Omental fat pad (tissue), 4 donors: Measurements from ENCODE around the gene PCBD2. TPM values are rescaled to one million over a fixed set of nuclear protein-coding genes. Genes with fewer than 3 reads are reported as not detected.

Experiments used
- ATAC-seq: fragments of 150-250 bp; one replicate; pipeline ENCODE4 v1.9.1; 2016; ENCODE audit warnings: mild to moderate bottlenecking, moderate library complexity; ENCODE audit not compliant: low FRiP score
- DNase-seq: peaks from one replicate; pipeline ENCODE4 v3.0.0-alpha.2; 2019; ENCODE audit warnings: low spot score
- CTCF ChIP-seq, 3 donors: fragments of 450-650 bp; IDR thresholded peaks; one replicate each; pipeline ENCODE4 v1.5.1; 2016 to 2017; ENCODE audit warnings: antibody characterized with exemption in 3 of 3, mild to moderate bottlenecking in 3 of 3, moderate library complexity in 2 of 3
- total RNA-seq, 4 donors: library from RNA; depleted of rRNA; stranded (reverse); fragments of >200 nt; gene quantifications; one replicate each; pipeline ENCODE4 v1.1.0, GENCODE V29; 2016

PCBD2 gene
- total RNA-seq, 4 donors from 2014 or later: 5.4 to 10.3 (median 7.3) TPM

DNA sequence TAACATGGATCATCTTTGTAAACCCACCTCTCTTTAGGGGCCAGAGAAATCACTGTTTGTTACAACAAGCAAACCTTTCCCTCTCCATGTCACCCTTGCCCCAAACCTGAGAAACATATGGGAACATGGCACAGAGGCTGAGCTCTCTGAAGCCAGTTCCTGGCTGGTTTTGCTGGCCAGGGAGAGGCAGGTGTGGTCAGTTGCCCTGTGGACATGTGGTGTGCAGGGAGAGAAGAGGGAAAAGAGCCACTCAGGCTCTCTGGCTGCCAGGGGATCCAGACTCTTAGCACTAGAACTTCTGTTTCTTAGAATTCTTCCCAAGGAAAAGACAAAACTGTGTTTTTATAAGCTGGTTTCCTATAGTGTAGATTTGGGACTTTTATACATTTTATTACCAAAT is 58.2 kb downstream of the PCBD2 start:
- no peak for ATAC-seq
- no peak for DNase-seq
- no peak for TF ChIP-seq CTCF (IDR thresholded peaks at IDR 0.05)

DNA sequence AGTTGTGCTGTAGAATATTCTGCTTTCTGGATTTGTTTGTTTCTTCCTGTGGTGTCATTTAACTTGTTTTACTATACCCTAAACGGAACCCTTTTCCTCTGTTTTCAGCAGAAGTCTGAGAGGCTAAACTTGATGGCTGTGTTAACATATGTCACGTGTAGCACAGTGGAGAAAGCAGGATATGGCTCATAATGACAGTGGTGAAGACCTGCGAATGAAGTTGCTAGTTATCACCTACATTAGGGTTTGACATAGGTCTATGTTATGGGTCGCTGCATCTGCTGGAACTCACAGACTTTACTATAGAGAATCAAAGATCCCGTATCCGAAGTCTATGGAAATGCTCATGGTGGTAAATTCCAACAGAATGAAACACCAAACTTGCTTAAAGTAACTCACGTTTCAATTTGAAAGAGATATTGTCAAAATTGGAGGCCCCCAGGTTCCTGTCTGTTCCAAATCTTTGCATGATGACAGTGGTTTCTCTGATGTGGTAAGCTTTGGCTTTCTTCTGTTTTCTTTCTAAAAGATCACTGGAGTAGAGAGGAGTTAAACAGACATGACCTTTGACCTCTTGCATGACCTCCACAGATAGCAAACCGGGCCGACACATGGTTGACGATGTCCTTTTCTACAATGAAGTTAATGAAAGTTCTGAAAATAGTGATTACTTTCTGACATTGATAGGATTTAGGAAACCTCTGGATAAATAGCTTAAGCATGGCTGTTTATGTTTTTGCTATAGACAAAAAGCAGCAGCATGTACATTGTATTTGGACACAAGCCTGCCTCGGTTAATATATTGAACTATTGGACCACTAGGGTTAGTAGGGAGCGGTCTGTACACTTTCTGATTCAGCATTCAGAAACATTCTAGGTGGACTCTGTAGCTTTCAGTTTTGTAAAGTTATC is 59.7 kb downstream of the PCBD2 start:
- ATAC-seq (no peak), DNase-seq (no peak)
- TF ChIP-seq CTCF (IDR thresholded peaks at IDR 0.05): no peak

DNA sequence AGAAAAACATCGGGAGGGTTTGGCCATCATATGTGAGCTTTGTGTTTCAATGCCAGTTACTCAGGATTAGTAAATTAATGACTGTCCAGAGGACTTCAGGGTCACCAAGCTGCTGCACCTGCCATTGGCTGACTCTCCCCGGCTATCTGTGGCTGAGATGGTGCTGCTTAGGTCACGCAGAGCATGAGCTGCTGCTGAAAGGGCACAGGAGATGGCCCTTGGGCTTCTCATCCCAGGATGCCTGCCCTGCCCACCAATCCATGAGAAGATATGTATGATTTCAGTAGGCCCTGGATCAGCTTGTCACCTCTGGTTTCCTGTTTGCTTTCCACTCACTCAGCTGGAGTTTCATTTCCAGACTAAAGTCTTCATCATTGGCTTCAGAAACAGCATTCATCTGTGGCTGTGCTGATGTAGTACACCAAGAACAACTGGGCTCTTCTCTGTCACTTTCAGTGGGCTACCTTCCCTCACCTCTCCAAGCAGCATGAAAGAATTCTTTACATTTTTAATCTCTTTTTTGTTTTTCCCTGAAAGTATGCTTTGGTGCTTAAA is 60.4 kb downstream of the PCBD2 start:
- no peak for TF ChIP-seq CTCF (IDR thresholded peaks at IDR 0.05)
- DNase-seq (no peak), ATAC-seq (no peak)

DNA sequence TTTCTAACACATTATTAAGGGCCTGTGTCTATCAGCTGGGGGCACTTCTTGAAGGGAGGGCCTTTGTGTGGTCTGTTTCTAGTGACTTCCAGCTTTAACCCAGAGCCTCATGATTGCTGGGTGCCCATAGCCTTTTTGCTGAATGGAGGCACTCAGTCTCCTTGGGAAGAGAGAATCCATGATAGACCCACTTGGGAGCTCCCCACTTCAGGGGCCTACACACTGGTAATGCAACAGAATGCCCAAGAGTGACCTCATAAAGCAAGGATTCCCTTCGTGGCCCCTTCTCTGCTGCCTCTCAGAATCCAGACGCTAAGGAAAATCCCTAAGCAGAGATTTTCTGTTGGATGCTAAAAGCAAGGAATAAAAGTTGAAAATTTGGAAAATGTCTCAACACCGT is 62.7 kb downstream of the PCBD2 start, which contains the start of gene CATSPER3:
Gene CATSPER3, plus strand, starts transcription at position 301 of the 400 bp plus-strand sequence. Its CDS starts 85 bp downstream, at position 386.
- DNase-seq (no peak), ATAC-seq (no peak)
- TF ChIP-seq CTCF (IDR thresholded peaks at IDR 0.05): no peak

- no peak for TF ChIP-seq CTCF (IDR thresholded peaks at IDR 0.05)
- ATAC-seq: no peak
- DNase-seq: no peak
Observed at GRCh38 chr5:134968055-134968454, 63.1 kb downstream of the PCBD2 start.

DNA sequence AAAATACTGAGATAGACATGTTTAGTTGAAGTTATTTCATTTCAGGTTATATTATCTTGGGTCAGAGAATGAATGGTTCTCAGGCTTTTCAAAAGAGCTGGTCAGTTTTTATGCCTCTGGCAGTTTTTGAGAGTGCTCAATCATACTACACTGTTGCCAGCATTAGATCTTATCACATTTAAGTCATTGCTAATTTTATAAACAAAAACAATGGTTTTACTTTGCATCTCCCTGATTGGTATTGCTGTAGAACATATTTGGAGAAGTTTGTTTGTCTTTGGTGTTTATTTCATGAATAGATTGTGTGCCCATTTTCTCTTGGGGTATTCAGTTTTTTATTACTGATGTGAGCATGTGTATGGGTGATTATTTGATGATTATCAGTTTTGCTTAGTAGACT is 64.2 kb downstream of the PCBD2 start:
- no peak for TF ChIP-seq CTCF (IDR thresholded peaks at IDR 0.05)
- DNase-seq (no peak), ATAC-seq (no peak)
